Posterior vena cava (tissue), 2 donors: Measurements from ENCODE around the gene GOLM1. TPM values are rescaled to one million over a fixed set of nuclear protein-coding genes. Genes with fewer than 3 reads are reported as not detected.
A peak's percentile ranks its signal among the peaks of the same experiment; 100 is the strongest.

Experiments
- DNase-seq: peaks from one replicate; pipeline ENCODE4 v3.0.0-alpha.2; 2020; ENCODE audit warnings: low spot score
- intact Hi-C, 2 donors: fragments of 100-400 bp; cut with DNase I; formaldehyde crosslinking; loops; one replicate each; pipeline versions ENCODE4 v1.14.1 to v1.14.2; 2022 to 2023
- total RNA-seq, 2 donors: library from RNA; stranded (reverse); fragmentation: NEBNext Ultra II Directional; extraction: Animal tissue kit (Norgen Biotek cat#: 25700); gene quantifications; one replicate each; pipeline ENCODE4 v1.2.1, GENCODE V29; 2021
- donor health status: DM: yes; HTN: yes; CAD: no.
- donor health status: DM: yes; HTN: yes; CAD: no.

Gene GOLM1
- total RNA-seq, 2 donors from 2014 or later, result 19.6 to 22.4 TPM

DNA sequence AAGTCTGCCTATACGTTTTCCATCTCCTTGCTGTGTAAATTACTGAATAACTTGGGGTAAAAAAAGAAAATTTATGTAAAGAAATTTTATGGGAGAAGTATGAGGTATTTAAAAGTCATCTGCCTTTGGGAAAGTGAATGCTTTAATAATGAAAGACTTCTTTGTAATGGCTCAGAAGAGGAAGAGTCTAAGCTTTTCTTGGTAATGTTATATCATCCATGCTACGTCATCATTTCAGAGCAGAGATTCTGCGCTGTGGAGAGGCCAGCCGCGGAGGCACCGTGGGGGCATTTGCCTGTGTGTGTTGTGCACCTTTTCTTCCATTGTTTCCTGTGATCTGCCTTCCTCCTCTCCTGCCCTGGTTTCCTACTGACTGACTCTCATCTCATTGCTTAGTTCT is 78.2 kb downstream of the GOLM1 start:
- DNase-seq, result peak; percentile 20
- intact Hi-C loops, result no loop called here

DNA sequence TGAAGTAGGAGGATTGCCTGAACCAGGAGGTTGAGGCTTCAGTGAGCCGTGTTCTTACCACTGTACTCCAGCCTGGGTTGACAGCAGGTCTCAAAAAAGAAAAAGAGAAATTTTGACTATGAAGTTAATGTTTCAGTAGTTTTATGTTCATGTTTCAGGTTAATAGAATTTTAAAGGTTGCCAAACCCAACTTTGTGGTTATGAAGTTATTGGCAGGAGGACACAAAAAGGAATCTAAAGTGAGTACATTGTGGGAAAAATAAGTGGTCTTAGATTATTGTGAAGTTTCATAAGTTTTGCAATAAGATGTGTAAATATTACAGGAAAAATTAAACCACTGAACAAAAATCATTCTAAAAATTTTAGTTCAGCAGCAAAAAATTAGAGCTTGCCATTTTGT is 78.6 kb downstream of the GOLM1 start:
- intact Hi-C loops, result no loop called here
- no peak for DNase-seq

DNA sequence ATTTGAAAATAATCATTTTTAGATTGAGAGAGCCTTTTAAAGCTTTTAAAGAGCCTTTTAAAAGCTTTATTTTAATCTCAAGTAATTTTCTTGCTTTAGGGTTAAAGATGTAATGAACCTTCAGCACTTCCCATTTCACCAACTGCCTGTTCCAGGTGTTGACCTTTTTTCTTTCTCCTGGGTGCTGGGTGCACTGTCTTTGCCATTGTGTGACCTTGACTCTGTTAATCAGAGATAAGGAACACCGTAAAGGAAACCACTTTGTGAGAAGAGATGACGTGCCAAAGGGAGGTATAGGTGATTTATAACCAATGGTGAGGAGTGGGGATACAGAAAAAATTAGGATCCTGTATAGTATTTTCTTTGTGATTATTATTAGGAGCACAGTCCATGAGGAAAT is 90.2 kb downstream of the GOLM1 start:
- intact Hi-C loops, result no loop called here
- DNase-seq, result no peak

DNA sequence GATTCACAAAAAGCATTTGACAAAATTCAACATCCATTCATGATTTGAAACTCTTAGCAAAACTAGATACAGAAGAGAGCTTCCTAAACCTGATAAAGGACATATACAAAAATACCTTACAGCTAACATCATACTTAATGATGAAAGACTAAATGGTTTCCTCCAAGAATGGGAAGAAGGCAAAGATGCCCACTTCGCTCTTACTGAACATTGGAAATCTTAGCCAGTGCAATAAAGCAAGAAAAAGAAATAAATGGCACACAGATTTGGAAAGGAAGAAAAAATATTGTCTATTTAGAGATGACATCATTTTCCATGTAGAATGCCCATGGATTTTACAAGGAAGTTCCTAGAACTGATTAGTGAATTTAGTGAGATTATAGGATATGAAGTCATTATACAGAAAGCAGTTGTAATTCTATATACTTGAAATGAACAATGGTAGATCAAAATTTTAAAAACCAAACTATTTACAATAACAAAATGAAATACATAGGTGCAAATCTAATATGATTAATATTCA is 94.0 kb downstream of the GOLM1 start:
- no peak for DNase-seq
- intact Hi-C loops, result no loop called here

DNA sequence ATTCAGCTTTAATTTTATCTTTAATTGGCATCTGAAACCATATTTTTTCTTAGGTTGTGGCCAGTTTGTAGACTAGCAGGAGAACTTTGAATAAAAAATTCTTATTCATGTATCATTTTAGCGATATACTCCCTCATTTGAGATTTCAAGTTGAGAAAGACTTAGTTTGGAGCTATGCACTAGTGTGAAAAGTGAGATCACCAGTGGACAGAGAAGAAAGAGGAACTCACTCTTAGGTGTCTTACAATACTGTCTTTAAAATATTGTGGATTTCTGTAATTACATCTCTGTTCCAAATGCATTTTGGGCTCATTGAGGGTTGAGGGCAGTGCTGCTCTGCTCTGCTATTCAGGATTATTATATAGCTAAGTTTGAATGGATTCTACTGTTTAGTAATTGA is 103.8 kb downstream of the GOLM1 start:
- intact Hi-C loops, result no loop called here
- DNase-seq, result no peak

DNA sequence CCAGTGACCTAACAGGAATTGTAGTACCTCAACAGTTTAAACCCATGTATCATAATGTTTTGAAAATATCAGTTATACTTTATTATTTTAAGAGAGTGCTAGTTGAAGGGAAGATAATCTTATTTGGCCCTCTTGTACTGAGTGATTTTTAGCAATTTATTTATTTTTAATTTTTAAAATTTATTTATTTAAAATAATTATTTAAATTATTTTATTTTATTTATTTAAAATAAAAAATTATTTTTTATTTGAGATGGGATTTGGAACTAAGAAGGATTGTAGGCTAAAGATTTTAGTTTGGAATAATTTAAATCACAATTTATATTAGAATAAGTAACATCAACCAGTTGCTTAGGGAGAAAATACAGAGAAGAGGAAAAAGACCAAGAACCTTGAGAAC is 104.3 kb downstream of the GOLM1 start:
- intact Hi-C loops, result no loop called here
- DNase-seq, result no peak

DNA sequence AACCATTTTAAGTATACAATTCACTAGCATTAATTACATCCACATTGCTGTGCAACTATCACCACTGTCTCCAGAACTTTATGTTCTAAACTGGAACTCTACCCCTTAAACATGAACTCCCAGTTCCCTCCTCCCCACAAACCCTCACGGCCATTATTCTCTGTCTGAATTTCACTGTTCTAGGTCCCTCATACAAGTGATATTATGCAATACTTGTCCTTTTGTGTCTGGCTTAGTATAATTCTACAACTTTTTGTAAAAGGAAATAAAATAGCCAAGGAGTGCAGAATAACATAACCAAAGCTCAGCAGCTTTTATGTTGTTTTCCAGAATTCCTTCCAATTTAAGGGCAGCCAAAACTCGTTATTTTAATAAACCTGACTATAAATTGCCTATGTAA is 105.2 kb downstream of the GOLM1 start:
- no peak for DNase-seq
- intact Hi-C loops, result no loop called here

DNA sequence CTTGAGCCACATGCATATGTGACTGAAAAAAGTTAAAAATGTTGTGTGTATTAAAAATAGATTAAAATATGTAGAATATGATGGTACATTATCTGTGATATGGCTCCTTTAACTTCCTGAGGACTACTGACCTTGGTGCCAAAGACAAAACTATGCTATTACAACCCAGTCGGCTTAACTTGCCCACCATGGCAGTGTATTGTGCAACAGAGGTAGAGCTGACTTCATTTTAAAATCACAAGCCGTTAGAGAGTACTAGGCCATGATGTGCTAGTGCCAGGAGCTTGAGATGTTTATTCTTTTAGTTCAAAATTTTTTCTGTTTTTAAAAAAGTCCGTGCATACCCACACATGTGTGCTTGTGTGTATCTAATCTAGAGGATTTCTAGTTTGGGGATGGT is 112.1 kb downstream of the GOLM1 start:
- DNase-seq, result no peak
- intact Hi-C loops, result no loop called here

DNA sequence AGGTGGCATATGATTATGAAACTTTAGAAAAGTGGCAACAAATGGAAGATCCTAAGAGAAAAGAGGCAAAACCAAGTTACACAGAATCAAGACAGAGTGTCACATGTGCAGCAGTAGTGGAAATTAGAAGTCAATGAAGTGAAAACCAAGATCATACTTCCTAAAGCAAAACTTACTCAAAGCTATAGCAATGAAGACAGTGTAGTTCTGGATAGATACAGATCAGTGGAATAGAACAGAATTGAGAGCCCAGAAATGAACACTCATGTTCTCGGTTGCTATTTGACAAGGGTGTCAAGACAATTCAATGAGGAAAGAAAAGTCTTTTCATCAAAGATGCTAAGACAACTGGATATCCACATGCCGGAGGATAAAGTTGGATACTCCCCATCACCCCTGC is 114.9 kb downstream of the GOLM1 start:
- intact Hi-C loops, result no loop called here
- no peak for DNase-seq

DNA sequence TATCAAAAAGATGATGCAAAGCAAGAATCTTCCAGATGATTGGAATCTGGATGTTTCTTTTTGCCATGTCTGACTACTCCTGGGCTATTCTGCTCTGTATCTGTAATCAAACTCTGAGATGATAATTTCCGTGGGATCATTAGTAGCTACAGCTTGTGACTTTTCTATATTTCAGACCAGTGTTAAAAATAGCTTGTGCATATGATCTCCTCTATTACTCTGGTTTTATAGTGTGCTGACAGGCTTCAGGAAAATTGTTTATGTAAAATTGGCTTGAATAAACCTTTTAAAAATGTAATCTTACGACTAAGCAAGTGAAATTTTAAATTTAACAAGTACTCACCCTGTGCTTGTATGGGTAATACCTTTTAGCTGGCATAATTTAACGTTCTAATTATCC is 118.0 kb downstream of the GOLM1 start:
- no peak for DNase-seq
- intact Hi-C loops, result no loop called here

DNA sequence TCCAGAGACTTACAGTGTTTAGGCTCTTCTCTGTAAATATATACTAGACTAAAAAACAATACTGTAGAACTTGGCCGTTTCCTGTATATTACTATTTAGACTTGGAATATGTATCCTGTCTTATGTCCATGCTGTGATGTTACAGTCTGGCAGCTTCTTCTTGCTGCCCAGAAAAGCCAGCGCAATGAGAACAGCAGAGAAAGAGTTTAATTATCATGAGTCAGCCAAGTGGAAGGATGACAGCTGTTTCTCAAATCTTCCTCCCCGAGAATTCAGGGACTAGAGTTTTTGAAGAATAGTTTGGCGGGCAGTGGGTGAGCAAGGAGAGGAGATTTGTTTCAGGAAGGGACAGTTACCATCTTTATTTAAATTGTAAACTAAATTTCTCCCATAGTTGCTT is 120.9 kb downstream of the GOLM1 start:
- no peak for DNase-seq
- intact Hi-C loops, result no loop called here

Other genes starting within 250 kb of the GOLM1 start
- gene NAA35, start 158.4 kb downstream of the GOLM1 start, total RNA-seq, result 10 to 100 TPM; 15.7 to 25.7 TPM
- under 1 TPM; 0.24 to 0.28 TPM for gene C9orf153, start 160.1 kb upstream of the GOLM1 start, total RNA-seq
- gene ISCA1, start 183.0 kb upstream of the GOLM1 start, total RNA-seq, result 10 to 100 TPM; 27.4 to 30.9 TPM